ENCODE results near the gene BRAT1.

BRAT1 gene

GRCh38 chr7:2546776-2547586, 8.3 kb downstream of the BRAT1 start:
- Histone ChIP-seq H3K4me3 (ENCODE audit: low read length) (no peak overlapping the region), H3K9ac (ENCODE audit: low read length) (no peak overlapping the region), H3K36me3 (ENCODE audit: control insufficient read depth, insufficient read depth, low read length) (peaks cover 4% of the 10 kb centered on the region), H3K27me3 (ENCODE audit: control insufficient read depth, insufficient read depth, low read length) (no peaks in the 10 kb centered on the region), H3K4me1 (ENCODE audit: control insufficient read depth, insufficient read depth, low read length) (no peaks in the 10 kb centered on the region), H3K9me3 (ENCODE audit: control insufficient read depth, low read length) (no peaks in the 10 kb centered on the region)

- Histone ChIP-seq H3K36me3 (ENCODE audit: control insufficient read depth, insufficient read depth, low read length) (peaks cover 4% of the 10 kb centered on the region), H3K9ac (ENCODE audit: low read length) (no peak overlapping the region), H3K9me3 (ENCODE audit: control insufficient read depth, low read length) (no peaks in the 10 kb centered on the region), H3K4me1 (ENCODE audit: control insufficient read depth, insufficient read depth, low read length) (no peaks in the 10 kb centered on the region), H3K27me3 (ENCODE audit: control insufficient read depth, insufficient read depth, low read length) (no peaks in the 10 kb centered on the region), H3K4me3 (ENCODE audit: low read length) (no peak overlapping the region)
Measured at GRCh38 chr7:2545746-2546425, 9.4 kb downstream of the BRAT1 start.

- H3K9me3 ChIP-seq (ENCODE audit: control insufficient read depth, low read length) = no peaks in the 10 kb centered on the region
- H3K4me3 ChIP-seq (ENCODE audit: low read length) = no peak overlapping the region
- no peak overlapping the region for H3K9ac ChIP-seq (ENCODE audit: low read length)
- no peaks in the 10 kb centered on the region for H3K4me1 ChIP-seq (ENCODE audit: control insufficient read depth, insufficient read depth, low read length)
- H3K36me3 ChIP-seq (ENCODE audit: control insufficient read depth, insufficient read depth, low read length) = peaks cover 7% of the 10 kb centered on the region
- no peaks in the 10 kb centered on the region for H3K27me3 ChIP-seq (ENCODE audit: control insufficient read depth, insufficient read depth, low read length)
Measured at GRCh38 chr7:2544541-2545188, 10.7 kb downstream of the BRAT1 start.

- no peaks in the 10 kb centered on the region for H3K27me3 ChIP-seq (ENCODE audit: control insufficient read depth, insufficient read depth, low read length)
- H3K36me3 ChIP-seq (ENCODE audit: control insufficient read depth, insufficient read depth, low read length) = peaks cover 14% of the 10 kb centered on the region
- H3K4me1 ChIP-seq (ENCODE audit: control insufficient read depth, insufficient read depth, low read length) = no peaks in the 10 kb centered on the region
- H3K9me3 ChIP-seq (ENCODE audit: control insufficient read depth, low read length) = no peaks in the 10 kb centered on the region
- no peak overlapping the region for H3K4me3 ChIP-seq (ENCODE audit: low read length)
- no peak overlapping the region for H3K9ac ChIP-seq (ENCODE audit: low read length)
Measured at GRCh38 chr7:2542916-2543871, 12.1 kb downstream of the BRAT1 start.

- no peak overlapping the region for H3K4me3 ChIP-seq (ENCODE audit: low read length)
- no peaks in the 10 kb centered on the region for H3K9me3 ChIP-seq (ENCODE audit: control insufficient read depth, low read length)
- H3K36me3 ChIP-seq (ENCODE audit: control insufficient read depth, insufficient read depth, low read length) = peaks cover 11% of the 10 kb centered on the region
- no peaks in the 10 kb centered on the region for H3K4me1 ChIP-seq (ENCODE audit: control insufficient read depth, insufficient read depth, low read length)
- no peak overlapping the region for H3K9ac ChIP-seq (ENCODE audit: low read length)
- no peaks in the 10 kb centered on the region for H3K27me3 ChIP-seq (ENCODE audit: control insufficient read depth, insufficient read depth, low read length)
Measured at GRCh38 chr7:2542011-2542915, 13.1 kb downstream of the BRAT1 start.

- peaks cover 11% of the 10 kb centered on the region for H3K36me3 ChIP-seq (ENCODE audit: control insufficient read depth, insufficient read depth, low read length)
- no peak overlapping the region for H3K9ac ChIP-seq (ENCODE audit: low read length)
- H3K27me3 ChIP-seq (ENCODE audit: control insufficient read depth, insufficient read depth, low read length) = no peaks in the 10 kb centered on the region
Measured at GRCh38 chr7:2541291-2542010, 13.9 kb downstream of the BRAT1 start.

GRCh38 chr7:2540641-2541051, 14.7 kb downstream of the BRAT1 start:
- H3K4me3 ChIP-seq (ENCODE audit: low read length) = no peak overlapping the region
- H3K4me1 ChIP-seq (ENCODE audit: control insufficient read depth, insufficient read depth, low read length) = no peaks in the 10 kb centered on the region
- H3K36me3 ChIP-seq (ENCODE audit: control insufficient read depth, insufficient read depth, low read length) = peaks cover 11% of the 10 kb centered on the region
- H3K9me3 ChIP-seq (ENCODE audit: control insufficient read depth, low read length) = no peaks in the 10 kb centered on the region
- H3K27me3 ChIP-seq (ENCODE audit: control insufficient read depth, insufficient read depth, low read length) = no peaks in the 10 kb centered on the region
- H3K9ac ChIP-seq (ENCODE audit: low read length) = no peak overlapping the region

More at GRCh38 chr7:2541291-2542010, 13.9 kb downstream of the BRAT1 start:
- no peaks in the 10 kb centered on the region for H3K9me3 ChIP-seq (ENCODE audit: control insufficient read depth, low read length)
- H3K4me1 ChIP-seq (ENCODE audit: control insufficient read depth, insufficient read depth, low read length) = no peaks in the 10 kb centered on the region
- no peak overlapping the region for H3K4me3 ChIP-seq (ENCODE audit: low read length)

- no peaks in the 10 kb centered on the region for H3K4me1 ChIP-seq (ENCODE audit: control insufficient read depth, insufficient read depth, low read length)
- H3K9me3 ChIP-seq (ENCODE audit: control insufficient read depth, low read length) = no peaks in the 10 kb centered on the region
- peaks cover 11% of the 10 kb centered on the region for H3K36me3 ChIP-seq (ENCODE audit: control insufficient read depth, insufficient read depth, low read length)
- no peaks in the 10 kb centered on the region for H3K27me3 ChIP-seq (ENCODE audit: control insufficient read depth, insufficient read depth, low read length)
- H3K9ac ChIP-seq (ENCODE audit: low read length) = no peak overlapping the region
- no peak overlapping the region for H3K4me3 ChIP-seq (ENCODE audit: low read length)
Measured at GRCh38 chr7:2540133-2540532, 15.2 kb downstream of the BRAT1 start.

GRCh38 chr7:2539031-2539911, 16.1 kb downstream of the BRAT1 start:
- H3K4me1 ChIP-seq (ENCODE audit: control insufficient read depth, insufficient read depth, low read length) = no peaks in the 10 kb centered on the region
- peaks cover 11% of the 10 kb centered on the region for H3K36me3 ChIP-seq (ENCODE audit: control insufficient read depth, insufficient read depth, low read length)

More at GRCh38 chr7:2539031-2539911, 16.1 kb downstream of the BRAT1 start:
- H3K9ac ChIP-seq (ENCODE audit: low read length) = no peak overlapping the region
- no peak overlapping the region for H3K4me3 ChIP-seq (ENCODE audit: low read length)
- H3K9me3 ChIP-seq (ENCODE audit: control insufficient read depth, low read length) = no peaks in the 10 kb centered on the region
- no peaks in the 10 kb centered on the region for H3K27me3 ChIP-seq (ENCODE audit: control insufficient read depth, insufficient read depth, low read length)

Measured in mucosa of stomach (tissue), 1 donor.